ENCODE results near the gene ETFA.

Gene ETFA

GRCh38 chr15:76169018-76169417 is 142.3 kb downstream of the ETFA start:
- H3K36me3 ChIP-seq (ENCODE audit: control insufficient read depth in 1 of 2, insufficient read depth in 2 of 2, low read length in 2 of 2) = no peaks in the 10 kb centered on the region
- no peaks in the 10 kb centered on the region for H3K4me1 ChIP-seq (ENCODE audit: control insufficient read depth in 1 of 2, insufficient read depth in 2 of 2, low read length in 2 of 2)
- H3K4me3 ChIP-seq (ENCODE audit: low read depth in 1 of 2, low read length in 2 of 2) = no peak overlapping the region
- no peaks in the 10 kb centered on the region for H3K9me3 ChIP-seq (ENCODE audit: control insufficient read depth in 1 of 2, low read length in 2 of 2)
- no peak overlapping the region for H3K9ac ChIP-seq (ENCODE audit: low read depth in 1 of 2, low read length in 2 of 2)
- H3K27me3 ChIP-seq (ENCODE audit: control insufficient read depth in 1 of 2, insufficient read depth in 2 of 2, low read length in 2 of 2) = no peaks in the 10 kb centered on the region
- H3K27ac ChIP-seq (ENCODE audit: low read depth, low read length) = no peak overlapping the region

- H3K27me3 ChIP-seq (ENCODE audit: control insufficient read depth in 1 of 2, insufficient read depth in 2 of 2, low read length in 2 of 2) = no peaks in the 10 kb centered on the region
- H3K9me3 ChIP-seq (ENCODE audit: control insufficient read depth in 1 of 2, low read length in 2 of 2) = no peaks in the 10 kb centered on the region
- H3K36me3 ChIP-seq (ENCODE audit: control insufficient read depth in 1 of 2, insufficient read depth in 2 of 2, low read length in 2 of 2) = no peaks in the 10 kb centered on the region
- H3K4me1 ChIP-seq (ENCODE audit: control insufficient read depth in 1 of 2, insufficient read depth in 2 of 2, low read length in 2 of 2) = no peaks in the 10 kb centered on the region
- H3K27ac ChIP-seq (ENCODE audit: low read depth, low read length) = no peak overlapping the region
- H3K9ac ChIP-seq (ENCODE audit: low read depth in 1 of 2, low read length in 2 of 2) = no peak overlapping the region
- no peak overlapping the region for H3K4me3 ChIP-seq (ENCODE audit: low read depth in 1 of 2, low read length in 2 of 2)
Observed at GRCh38 chr15:76168237-76168984, 142.9 kb downstream of the ETFA start.

GRCh38 chr15:76165951-76166350 is 145.3 kb downstream of the ETFA start:
- Histone ChIP-seq H3K4me1 (ENCODE audit: control insufficient read depth in 1 of 2, insufficient read depth in 2 of 2, low read length in 2 of 2) (peaks cover 0 to 7% of the 10 kb centered on the region in 2 donors), H3K9ac (ENCODE audit: low read depth in 1 of 2, low read length in 2 of 2) (no peak overlapping the region), H3K27me3 (ENCODE audit: control insufficient read depth in 1 of 2, insufficient read depth in 2 of 2, low read length in 2 of 2) (no peaks in the 10 kb centered on the region), H3K36me3 (ENCODE audit: control insufficient read depth in 1 of 2, insufficient read depth in 2 of 2, low read length in 2 of 2) (no peaks in the 10 kb centered on the region), H3K4me3 (ENCODE audit: low read depth in 1 of 2, low read length in 2 of 2) (no peak overlapping the region), H3K27ac (ENCODE audit: low read depth, low read length) (no peak overlapping the region), H3K9me3 (ENCODE audit: control insufficient read depth in 1 of 2, low read length in 2 of 2) (no peaks in the 10 kb centered on the region)

Data from duodenal mucosa (tissue), 2 donors.